ENCODE measurements around the gene RPIA. TPM values are rescaled to one million over a fixed set of nuclear protein-coding genes. Genes with fewer than 3 reads are reported as not detected.

RPIA gene
- polyA plus RNA-seq, 1 experiment = 6.4 TPM

GRCh38 chr2:88692187-88692586, 714 bp downstream of the RPIA start:
- ChIA-PET CTCF (interaction anchor here (1.0 to 3.5 kb wide), 3 partner anchors 8 to 20 kb away, joined by 3 to 16 read pairs (median 3); no protein-coding TSS in a partner anchor), POLR2A (no interaction called here)
- no peak for TF ChIP-seq CTCF (IDR thresholded peaks at IDR 0.05; ENCODE audit: insufficient read depth, low read depth, low read length)
- H3K36me3 ChIP-seq (ENCODE audit: control insufficient read depth, insufficient read depth, low read length) = no peaks in the 10 kb centered on the region
- H3K4me3 ChIP-seq (ENCODE audit: low read depth, low read length) = peak overlapping the region; percentile 97
- no peak for DNase-seq (ENCODE audit: low read depth)
- no peaks in the 10 kb centered on the region for H3K27me3 ChIP-seq (ENCODE audit: control insufficient read depth, insufficient read depth, low read length)

GRCh38 chr2:88693911-88694414, 2.5 kb downstream of the RPIA start:
- no peaks in the 10 kb centered on the region for H3K27me3 ChIP-seq (ENCODE audit: control insufficient read depth, insufficient read depth, low read length)
- no peaks in the 10 kb centered on the region for H3K36me3 ChIP-seq (ENCODE audit: control insufficient read depth, insufficient read depth, low read length)
- ChIA-PET POLR2A (no interaction called here), CTCF (interaction anchor here (1.3 to 3.5 kb wide), 2 partner anchors 22 to 24 kb away, joined by 4 to 16 read pairs; no protein-coding TSS in a partner anchor)
- DNase-seq (ENCODE audit: low read depth) = no peak
- no peak overlapping the region for H3K4me3 ChIP-seq (ENCODE audit: low read depth, low read length)
- TF ChIP-seq CTCF (IDR thresholded peaks at IDR 0.05; ENCODE audit: insufficient read depth, low read depth, low read length) = no peak

GRCh38 chr2:88696611-88697010, 5.1 kb downstream of the RPIA start:
- no peak overlapping the region for H3K4me3 ChIP-seq (ENCODE audit: low read depth, low read length)
- H3K27me3 ChIP-seq (ENCODE audit: control insufficient read depth, insufficient read depth, low read length) = no peaks in the 10 kb centered on the region
- ChIA-PET POLR2A (no interaction called here), CTCF (no interaction called here)
- no peak for TF ChIP-seq CTCF (IDR thresholded peaks at IDR 0.05; ENCODE audit: insufficient read depth, low read depth, low read length)
- no peak for DNase-seq (ENCODE audit: low read depth)
- no peaks in the 10 kb centered on the region for H3K36me3 ChIP-seq (ENCODE audit: control insufficient read depth, insufficient read depth, low read length)

- Histone ChIP-seq H3K4me3 (ENCODE audit: low read depth, low read length) (no peak overlapping the region), H3K36me3 (ENCODE audit: control insufficient read depth, insufficient read depth, low read length) (no peaks in the 10 kb centered on the region; the same call in 1 of the 2 replicates), H3K27me3 (ENCODE audit: control insufficient read depth, insufficient read depth, low read length) (no peaks in the 10 kb centered on the region)
- no peak for TF ChIP-seq CTCF (IDR thresholded peaks at IDR 0.05; ENCODE audit: insufficient read depth, low read depth, low read length)
- CTCF ChIA-PET = no interaction called here
- DNase-seq (ENCODE audit: low read depth) = no peak
- POLR2A ChIA-PET = no interaction called here
Measured at GRCh38 chr2:88697370-88698026, 6.0 kb downstream of the RPIA start.

- no peak for DNase-seq (ENCODE audit: low read depth)
- TF ChIP-seq CTCF (IDR thresholded peaks at IDR 0.05; ENCODE audit: insufficient read depth, low read depth, low read length) = no peak
- H3K4me3 ChIP-seq (ENCODE audit: low read depth, low read length) = no peak overlapping the region
- H3K36me3 ChIP-seq (ENCODE audit: control insufficient read depth, insufficient read depth, low read length) = no peaks in the 10 kb centered on the region; the same call in 1 of the 2 replicates
- H3K27me3 ChIP-seq (ENCODE audit: control insufficient read depth, insufficient read depth, low read length) = no peaks in the 10 kb centered on the region
- ChIA-PET CTCF (interaction anchor here (1.2 to 1.6 kb wide), 2 partner anchors 13 to 638 kb away, joined by 3 to 4 read pairs; no protein-coding TSS in a partner anchor), POLR2A (no interaction called here)
Measured at GRCh38 chr2:88698027-88698413, 6.5 kb downstream of the RPIA start.

Measured in BJ (cell line).